HG03159 (cell line): Measurements from ENCODE around the gene TCAP.

Experiments
- ATAC-seq: cut with Tn5 transposase; IDR thresholded peaks from one replicate; pipeline ENCODE4 v1.9.1; 2021; ENCODE audit warnings: mild to moderate bottlenecking, moderate library complexity; ENCODE audit not compliant: unreplicated experiment

TCAP gene

DNA sequence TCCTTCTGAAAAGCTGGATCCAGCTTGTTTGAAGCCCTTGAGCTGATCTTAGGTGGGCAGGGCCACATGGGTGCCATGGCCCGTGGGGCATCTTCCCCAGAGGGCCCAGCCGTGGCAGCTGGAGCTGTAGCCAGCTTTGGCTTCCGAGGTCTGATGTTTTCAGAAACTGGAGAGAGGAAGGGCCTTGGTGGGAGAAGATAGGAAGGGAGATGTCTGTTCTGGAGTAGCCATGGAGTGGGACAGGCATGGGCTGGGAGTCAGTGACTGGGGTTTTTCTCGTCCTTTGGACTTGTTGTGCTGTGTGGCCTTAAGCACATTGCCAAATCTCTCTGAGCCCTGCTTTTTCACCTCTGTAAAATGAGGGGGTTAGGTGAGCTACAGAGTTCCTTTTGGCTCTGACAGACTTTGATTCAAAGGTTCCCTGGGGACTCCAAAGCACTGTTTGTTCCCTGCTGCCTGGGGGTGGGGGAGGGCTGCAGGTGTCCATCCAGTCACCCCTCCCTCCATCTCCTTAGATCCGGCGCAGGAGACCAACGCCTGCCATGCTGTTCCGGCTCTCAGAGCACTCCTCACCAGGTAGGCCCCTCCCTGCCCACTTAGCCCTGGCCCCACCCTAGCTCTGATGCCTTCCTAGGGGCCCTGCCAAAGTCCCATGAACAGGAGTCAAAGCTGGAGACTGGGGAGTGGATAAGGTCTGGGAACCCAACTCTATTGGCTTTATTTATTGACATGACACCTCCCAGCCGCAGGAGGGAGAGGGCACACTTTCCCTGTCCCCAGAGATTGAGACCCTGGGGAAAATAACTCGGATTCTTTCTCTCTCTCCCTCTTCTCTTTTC is 36.3 kb upstream of the TCAP start:
- no peak for ATAC-seq

DNA sequence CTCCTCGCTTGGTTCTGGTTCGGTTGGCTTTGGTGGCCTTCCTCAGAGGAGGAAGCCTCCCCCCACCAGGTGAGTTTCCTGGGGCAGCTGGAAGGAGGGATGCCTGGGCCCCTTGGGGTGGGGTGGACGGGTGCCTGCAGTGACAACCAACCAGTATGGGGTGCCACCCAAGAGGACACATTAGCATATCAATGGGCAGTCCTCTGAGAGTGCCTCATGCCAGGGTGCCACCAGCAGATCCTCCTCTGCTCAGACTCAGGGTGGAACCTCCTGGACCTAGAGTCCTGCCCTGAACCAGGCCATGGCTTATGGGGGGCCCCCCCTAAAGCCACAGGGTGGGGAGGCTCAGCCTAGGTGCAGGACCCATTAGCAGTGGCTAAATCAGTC is 35.7 kb upstream of the TCAP start:
- ATAC-seq: no peak

DNA sequence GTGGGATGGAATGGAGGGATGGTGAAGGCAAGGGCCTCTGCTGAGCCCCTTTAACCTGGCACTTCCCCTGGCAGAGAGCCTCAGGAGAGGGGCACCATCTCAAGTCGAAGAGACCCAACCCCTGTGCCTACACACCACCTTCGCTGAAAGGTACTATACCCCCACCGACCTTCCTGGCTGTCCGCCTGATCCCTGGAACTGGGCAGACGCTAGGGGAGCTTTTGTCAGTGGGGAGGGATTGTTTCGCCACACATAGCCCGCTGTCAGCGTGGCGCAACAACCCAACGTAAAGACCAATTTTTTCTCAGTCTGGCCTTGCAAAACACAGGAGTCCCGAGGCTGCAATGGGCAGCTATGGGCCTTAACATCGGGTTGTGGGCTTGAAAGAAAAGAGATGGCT is 35.3 kb upstream of the TCAP start:
- ATAC-seq: no peak

DNA sequence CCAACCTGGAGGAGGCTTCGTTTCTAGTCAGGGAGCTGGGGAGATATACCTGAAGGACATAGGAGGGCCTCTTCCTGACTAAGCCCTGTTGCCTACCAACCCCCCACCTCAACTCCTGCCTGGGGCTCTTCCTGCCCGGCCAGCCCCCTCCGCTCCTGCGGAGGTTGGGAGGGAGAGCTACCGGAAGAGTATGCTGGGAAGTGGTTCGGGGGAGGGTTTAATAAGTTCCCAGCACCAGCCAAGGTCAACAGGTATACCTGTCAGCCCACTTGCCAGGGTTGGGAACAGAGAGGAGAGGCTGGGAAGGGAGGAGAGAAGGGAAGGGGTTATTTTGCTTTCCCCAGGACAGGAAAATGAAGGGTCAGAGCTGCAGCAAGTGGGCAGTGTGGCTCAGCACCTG is 33.7 kb upstream of the TCAP start:
- ATAC-seq: no peak

DNA sequence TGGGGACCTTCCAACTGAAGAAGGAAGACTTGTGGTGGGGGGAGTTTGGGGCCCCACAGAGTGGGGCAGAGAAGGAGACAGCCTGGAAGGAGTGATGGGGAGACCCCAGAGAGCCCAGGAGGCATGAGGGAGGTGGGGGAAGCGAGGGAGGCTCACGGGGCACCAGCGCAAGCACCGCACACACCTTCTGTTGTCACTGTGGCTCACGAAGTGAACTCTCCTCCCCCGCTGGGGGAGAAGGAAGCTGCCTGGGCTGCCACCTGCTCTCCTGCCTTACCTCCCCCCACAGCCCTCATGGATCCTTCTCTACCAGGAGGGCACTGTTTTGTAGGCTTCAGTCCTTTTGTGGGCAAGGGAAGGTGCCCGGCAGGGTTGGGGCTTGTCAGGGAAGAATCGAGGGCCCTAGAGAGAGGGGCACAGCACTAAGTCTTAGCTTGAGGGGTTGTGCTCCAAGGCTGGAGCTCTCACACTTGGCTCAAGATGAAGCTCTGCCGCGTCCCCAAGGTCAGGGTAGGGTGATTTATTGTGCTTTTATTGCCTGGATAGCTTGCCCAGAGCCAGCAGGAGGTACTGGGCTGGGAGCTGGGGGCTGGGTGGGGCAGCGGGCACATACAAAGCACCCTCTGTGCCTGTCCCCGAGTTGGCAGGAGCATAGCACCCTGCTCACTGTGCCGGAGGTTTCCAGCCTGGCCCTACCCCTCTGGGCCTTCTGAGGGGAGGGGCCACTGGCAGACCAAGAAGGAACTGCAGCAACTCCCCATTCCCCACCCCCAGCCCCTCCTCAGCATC is 32.8 kb upstream of the TCAP start:
- ATAC-seq: no peak

DNA sequence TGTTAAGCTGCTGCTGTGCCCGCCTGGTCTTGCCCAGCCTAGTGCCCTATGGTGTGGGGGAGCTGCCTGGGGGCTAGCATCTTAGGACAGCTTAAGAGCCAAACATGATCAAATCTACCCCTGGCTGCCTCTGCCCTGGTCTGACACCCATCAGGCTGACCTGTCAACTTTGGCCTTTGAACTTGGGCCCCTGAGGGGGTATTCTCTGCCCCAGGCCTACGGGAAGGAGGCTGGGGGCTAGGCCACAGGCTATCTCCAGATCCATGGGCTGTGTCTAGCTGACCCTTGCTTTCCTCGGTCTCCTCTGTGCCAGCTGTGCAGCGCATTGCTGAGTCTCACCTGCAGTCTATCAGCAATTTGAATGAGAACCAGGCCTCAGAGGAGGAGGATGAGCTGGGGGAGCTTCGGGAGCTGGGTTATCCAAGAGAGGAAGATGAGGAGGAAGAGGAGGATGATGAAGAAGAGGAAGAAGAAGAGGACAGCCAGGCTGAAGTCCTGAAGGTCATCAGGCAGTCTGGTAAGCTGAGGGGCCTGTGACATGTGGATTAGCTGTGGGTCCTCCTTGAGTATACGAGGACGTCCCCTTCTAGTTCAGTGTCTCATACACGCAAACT is 31.5 kb upstream of the TCAP start:
- ATAC-seq: no peak

DNA sequence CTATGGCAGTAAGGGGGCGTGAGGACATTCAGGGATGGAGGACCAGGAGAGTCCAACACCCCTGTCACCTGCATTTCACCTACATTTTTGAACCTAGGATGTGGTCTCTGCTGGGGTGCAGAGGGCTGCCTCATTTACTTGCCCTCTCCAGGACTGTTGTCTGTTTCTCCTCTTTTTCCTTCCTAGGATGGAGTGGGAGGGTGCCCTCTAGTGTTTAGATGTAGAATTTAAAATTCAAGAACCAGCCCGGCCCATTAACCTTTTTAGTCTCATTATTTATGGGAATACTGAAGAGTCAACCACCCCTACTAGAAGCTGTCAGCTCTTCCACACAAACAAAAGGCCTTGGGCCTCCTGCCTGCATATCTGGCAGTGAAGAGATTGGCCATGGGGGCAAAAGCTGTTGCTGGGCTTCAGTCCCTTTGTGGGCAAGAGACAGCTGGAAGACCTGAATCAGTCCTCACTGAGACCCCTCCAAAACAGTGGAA is 30.7 kb upstream of the TCAP start:
- ATAC-seq: no peak

DNA sequence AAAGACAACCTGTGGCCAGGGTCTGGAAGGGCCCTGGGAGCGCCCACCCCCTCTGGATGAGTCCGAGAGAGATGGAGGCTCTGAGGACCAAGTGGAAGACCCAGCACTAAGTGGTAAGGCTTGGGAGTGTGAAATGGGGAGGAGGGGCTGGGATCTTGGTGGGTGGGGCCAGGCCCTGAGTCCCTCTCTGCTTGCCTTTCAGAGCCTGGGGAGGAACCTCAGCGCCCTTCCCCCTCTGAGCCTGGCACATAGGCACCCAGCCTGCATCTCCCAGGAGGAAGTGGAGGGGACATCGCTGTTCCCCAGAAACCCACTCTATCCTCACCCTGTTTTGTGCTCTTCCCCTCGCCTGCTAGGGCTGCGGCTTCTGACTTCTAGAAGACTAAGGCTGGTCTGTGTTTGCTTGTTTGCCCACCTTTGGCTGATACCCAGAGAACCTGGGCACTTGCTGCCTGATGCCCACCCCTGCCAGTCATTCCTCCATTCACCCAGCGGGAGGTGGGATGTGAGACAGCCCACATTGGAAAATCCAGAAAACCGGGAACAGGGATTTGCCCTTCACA is 29.5 kb upstream of the TCAP start:
- no peak for ATAC-seq

DNA sequence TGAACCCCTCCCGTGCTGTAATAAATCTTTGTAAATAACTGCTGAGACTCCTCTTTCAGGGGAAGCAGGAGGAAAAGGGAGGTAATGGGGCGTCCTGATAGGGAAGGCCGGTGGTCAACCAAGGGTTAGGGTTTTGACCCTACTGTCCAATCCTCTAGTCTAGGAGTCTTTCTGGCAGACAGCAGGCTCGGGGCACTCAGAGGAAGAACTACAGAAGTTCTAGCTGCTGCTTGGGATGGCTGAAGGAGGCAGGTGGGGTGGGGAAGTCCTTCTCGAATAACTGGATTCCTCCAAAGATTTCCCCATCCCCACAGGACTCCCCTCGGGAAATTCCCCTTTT is 28.6 kb upstream of the TCAP start:
- ATAC-seq: peak; percentile 9

DNA sequence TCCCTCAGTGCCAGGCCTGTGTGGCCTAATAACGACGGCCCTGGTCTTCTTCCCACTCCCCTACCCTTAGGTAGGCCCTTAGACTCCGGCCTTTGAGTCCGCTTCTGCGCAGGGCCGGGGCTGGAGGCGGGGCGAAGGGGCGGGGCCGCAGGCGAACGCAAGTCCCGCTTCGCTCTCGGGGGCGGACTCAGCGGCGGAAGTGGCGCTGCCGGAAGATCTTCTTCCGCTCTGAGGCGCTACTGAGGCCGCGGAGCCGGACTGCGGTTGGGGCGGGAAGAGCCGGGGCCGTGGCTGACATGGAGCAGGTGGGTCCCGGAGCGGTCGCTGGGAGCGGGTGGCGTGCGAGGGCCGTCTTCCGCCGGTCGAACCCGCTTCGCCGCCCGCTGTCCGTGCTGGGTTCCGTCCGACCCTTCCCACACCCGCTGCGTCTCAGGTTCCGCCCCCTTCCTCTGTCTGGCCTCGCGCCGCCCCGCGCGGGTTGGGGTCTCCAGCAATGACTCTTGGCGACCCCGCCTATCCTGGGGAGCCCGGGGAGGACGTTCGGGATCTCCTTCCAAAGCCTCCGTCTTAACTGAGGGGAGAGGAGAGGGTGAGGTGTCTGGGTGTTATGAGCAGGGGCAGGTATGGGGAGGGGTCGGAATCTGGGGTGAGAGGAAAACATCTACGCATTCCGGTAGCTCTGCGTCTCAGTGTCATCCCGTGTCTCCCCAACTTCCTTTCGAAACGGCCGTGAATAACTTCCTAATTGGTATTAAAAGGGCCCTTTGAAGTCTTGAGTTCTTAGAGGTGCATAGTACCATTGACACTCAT is 28.0 kb upstream of the TCAP start, which contains the start of gene STARD3:
Gene STARD3 (plus strand): TSS at position 218 of the 810 bp plus-strand sequence. CDS start 16,388 bp downstream, outside the sequence.
- ATAC-seq: peak; percentile 71

DNA sequence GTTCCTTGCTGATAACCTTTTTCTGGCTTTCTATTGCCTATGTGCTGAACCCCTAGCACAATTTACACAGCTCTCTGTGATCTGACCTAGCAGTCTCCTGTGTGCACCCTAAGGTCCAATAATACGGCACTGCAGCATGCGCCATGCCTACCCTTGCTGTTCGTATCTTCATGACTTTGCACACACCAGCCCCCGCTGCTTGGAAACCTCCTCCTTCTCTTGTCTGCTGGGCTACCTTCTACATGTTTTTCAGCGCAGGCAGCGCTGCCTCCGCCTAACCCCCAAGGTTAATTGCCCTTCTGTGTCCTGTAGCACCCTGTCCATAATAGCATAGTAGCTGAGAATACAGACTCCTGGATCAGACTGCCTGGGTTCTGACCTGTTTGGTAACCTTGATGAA is 26.8 kb upstream of the TCAP start:
- ATAC-seq: no peak

DNA sequence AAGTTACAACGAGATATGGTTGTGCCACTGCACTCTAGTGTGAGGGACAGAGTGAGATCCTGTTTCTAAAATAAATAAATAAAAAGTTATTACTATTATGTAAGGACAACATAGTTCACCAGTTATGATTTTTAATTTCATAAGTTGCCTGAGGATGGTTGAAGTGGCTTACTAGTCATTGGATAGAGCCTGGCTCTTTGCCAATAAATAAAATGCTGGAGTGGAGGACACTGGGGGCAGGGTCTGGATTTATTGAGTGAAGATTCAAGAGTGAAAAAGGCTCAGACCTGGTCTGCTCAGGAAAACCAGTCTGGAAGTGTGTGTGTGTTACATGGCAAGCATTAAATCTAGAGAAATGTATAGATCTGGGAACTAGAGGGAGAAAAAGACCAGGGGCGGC is 26.1 kb upstream of the TCAP start:
- ATAC-seq: no peak

DNA sequence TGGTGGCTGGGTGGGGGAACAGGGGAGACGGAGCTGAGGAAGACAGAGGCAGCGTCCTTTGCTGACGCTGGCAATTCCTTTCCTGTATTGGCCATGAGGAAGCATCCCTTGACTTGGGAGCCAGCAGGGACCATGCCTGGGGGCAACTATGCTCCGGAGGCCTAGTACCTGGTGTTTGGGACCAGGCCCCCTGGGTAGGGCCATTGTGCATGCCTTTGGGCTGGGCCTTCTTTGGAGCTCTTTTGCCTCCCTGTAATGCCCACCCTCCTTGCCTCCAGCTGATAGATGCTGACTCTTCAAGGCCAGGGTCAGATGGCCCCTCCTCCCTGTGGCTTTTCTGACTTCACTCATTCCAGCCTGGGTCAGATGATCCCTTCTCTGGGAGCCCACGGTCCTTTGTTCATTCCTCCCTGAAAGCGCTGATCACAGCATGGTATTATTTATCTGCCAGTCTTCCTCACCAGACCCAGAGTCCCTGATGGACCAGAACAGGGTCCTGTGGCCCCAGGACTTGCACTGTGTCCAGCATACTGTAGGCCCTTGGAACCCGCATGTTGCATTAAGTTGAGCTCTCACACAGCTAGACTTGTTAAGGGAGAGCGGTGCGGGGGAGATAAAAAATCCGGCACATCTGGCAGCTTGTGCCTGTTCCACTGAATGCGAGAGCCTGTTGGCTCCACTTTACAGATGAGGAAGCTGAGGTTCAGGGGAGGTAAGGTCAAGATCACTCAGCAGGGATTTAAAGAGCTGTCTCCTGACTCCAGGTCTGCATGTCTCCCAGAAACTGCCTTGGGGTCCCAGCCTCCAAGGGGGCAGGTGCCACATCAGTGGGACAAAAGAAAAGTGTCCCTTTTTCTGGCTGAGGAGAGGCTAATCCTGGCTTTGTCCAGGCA is 25.3 kb upstream of the TCAP start:
- ATAC-seq: no peak

DNA sequence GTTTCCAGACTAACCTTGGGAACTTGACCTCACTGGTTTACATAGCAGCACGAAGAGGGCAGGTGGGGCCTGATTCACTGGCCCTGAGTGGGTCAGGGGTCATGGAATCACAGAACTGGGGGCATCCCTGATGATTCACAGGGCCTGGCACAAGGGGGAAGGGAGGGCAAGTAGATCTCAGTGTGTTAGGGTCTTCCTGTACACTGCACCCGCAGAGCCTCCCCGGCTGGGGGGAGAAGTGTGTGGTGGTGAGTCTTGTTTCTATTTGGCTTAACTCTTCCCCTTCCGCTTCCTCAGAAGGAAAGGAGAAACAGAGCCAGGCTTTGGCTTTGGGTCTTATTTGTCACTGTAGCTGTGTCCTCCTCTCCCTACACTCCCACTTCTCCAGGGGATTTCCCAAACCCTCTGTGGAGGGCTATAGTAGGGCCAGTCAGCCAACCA is 24.5 kb upstream of the TCAP start:
- ATAC-seq: no peak

DNA sequence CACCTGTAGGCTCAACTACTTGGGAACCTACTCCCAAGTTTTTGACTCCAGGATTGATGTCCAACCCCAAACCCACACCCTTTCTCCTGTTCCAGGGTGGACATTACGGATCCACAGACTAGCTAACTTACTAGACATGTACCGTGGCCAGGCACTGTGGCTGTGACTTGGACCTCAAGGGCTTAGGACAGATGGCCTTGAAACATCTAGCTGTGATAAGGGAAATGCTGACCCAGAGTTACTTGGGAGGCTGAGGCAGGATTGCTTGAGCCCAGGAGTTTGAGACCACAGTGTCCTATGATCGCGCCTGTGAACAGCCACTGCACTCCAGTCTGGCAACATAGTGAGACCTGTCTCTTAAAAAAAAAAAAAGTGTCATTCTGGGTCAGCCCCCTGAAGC is 24.1 kb upstream of the TCAP start:
- no peak for ATAC-seq

DNA sequence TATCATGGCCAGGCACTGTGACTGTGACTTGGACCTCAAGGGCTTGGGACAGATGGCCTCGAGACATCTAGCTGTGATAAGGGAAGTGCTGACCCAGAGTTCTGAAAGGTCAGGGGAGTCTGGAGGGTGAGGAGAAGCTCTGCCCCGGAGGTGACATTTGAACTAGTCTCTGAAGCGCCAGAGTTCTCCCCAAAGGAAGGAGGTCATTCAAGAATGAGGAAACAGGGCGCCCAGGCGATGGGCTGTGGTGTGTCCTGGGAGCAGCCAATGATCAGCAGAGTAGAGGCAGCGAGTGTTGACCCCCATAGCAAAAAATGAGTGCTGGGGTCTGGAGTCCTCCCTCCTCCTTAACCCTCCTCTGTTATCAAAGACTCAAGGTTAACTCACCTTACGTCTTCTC is 23.3 kb upstream of the TCAP start:
- ATAC-seq: no peak

DNA sequence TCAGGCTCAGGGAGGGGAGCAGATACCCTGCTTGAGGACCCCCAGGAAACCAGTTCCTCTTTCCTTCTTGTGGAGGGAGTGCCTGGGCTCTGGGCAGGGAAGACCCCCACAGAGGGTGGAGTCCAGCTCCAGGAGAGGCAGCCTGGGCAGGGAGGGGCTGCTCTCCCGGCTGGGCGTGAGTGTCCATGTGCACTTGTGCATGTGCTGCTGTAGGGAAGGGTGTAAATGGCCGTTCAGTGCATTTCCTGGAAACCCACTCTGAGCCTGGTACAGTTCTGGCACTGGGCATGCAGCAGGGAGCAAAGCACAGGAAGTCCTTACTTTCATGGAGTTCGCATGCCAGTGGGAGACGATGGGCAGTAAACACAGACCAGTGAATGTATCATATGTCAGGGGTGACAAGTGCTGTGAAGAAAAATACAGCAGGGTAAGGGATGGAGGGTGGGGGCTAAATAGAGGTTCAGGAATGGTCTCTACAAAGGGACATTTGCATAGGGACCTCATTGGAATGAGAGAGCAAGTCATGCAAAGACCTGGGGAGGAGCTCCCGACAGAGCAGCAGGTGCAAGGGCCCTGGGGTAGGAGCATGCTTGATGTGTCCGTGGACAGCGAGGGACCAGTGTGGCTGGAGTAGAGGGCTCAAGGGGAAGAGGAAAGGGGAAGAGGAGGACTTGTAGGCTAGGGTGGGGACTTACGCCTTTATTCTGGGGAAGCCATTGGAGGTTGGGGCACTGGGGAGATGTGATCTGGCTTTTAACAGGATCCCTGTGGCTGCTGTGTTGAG is 22.7 kb upstream of the TCAP start:
- ATAC-seq: no peak

DNA sequence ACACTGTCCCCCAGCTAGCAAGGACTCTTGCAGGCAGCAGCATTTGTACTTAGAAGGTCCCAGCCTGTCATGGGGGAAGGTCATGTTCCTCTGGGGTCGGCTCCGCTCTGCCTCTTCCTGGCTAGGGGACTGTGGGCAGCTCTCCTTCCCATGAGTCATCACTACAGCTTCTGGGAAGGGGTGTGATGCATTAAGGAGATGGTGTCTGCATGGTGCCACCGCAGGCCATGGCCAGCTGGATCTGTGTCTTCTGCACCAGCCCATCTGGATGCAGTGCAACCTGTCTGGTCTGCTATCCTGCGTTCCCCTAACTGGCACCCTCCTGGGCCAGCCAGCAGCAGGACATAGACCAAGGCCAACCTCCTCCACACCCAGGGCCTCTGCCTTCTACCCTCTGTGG is 21.9 kb upstream of the TCAP start:
- ATAC-seq: no peak

DNA sequence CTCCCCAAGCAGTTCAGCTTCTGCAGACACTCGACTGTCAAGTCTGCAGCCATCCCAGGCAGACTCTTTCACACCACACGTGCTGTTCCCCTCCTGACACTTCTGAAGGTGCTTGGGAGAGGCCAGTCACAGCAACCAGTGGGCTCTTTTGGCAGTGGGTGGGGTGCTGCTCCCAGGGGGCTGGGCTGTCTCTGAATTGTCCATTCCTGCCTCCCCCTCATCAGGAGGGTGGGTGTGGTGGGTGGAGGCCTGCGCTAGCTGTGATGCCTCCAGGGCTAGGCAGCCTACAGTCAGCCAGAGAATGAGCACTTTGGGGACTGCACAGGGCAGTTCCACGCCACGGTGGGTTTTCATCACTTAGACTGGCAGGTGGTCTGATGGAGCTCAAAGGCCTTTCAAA is 17.9 kb upstream of the TCAP start:
- no peak for ATAC-seq
